IPS-20b (cell line): ENCODE data around the gene NUDCD3.

Source experiments
- H3K27ac ChIP-seq: one replicate; pipeline ENCODE4 v1.5.1; 2013; ENCODE audit warnings: low read length
- H3K27me3 ChIP-seq: 2 replicates; pipeline ENCODE4 v1.6.1; 2013; ENCODE audit warnings: mild to moderate bottlenecking, low read length, inconsistent platforms; ENCODE audit not compliant: insufficient read depth
- H3K36me3 ChIP-seq: 2 replicates; pipeline ENCODE4 v1.6.1; 2013; ENCODE audit warnings: low read depth, mild to moderate bottlenecking, inconsistent platforms, low read length, moderate library complexity; ENCODE audit not compliant: insufficient read depth
- H3K4me1 ChIP-seq: 2 replicates; pipeline ENCODE4 v1.6.1; 2013; ENCODE audit warnings: mild to moderate bottlenecking, control low read depth, inconsistent platforms, low read length, moderate library complexity; ENCODE audit not compliant: insufficient read depth
- H3K4me3 ChIP-seq: 2 replicates; pipeline ENCODE4 v1.5.1; 2013; ENCODE audit warnings: mild to moderate bottlenecking, low read length, inconsistent platforms
- H3K9ac ChIP-seq: 2 replicates; pipeline ENCODE4 v1.6.1; 2013; ENCODE audit warnings: low read depth, mild to moderate bottlenecking, inconsistent platforms, low read length, moderate library complexity
- H3K9me3 ChIP-seq: 2 replicates; pipeline ENCODE4 v1.6.1; 2013; ENCODE audit warnings: mild to moderate bottlenecking, low read depth, low read length, inconsistent platforms; ENCODE audit not compliant: insufficient read depth

NUDCD3 gene

DNA sequence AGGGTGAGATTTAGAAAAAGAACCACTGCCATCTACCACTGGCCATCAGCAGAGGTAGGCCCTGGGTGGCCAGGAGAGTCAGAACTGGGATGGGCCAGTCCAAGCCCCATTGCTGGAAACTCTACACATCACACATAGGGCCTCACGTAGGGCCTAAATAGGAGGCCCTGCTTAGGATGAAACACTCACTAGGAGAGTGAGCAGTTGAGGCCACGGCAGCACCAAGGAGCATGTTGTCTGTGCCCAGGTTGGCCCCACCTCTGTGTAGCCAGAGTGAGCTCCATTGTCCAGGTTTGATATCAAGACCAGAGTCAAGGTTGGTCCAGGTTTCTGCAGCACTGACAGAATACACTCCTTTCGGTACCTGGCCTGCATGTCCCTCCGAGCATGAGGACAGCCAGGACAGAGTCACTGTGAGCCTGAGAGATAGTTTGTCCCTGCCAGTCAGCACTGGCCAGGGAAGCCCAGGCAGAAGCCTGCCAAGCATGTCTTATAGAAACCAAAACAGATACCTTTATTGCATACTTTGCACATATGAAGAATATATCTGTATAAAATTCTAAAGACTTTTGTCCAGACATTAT lies 87.2 kb downstream of the NUDCD3 start:
- H3K9ac ChIP-seq = no peak overlapping the region
- no peak overlapping the region for H3K4me3 ChIP-seq
- H3K4me1 ChIP-seq = peaks cover 3% of the 10 kb centered on the region; the same call in 1 of the 2 replicates
- H3K9me3 ChIP-seq = no peaks in the 10 kb centered on the region
- H3K36me3 ChIP-seq = peaks cover 22% of the 10 kb centered on the region
- H3K27me3 ChIP-seq = no peaks in the 10 kb centered on the region
- H3K27ac ChIP-seq = no peak overlapping the region

DNA sequence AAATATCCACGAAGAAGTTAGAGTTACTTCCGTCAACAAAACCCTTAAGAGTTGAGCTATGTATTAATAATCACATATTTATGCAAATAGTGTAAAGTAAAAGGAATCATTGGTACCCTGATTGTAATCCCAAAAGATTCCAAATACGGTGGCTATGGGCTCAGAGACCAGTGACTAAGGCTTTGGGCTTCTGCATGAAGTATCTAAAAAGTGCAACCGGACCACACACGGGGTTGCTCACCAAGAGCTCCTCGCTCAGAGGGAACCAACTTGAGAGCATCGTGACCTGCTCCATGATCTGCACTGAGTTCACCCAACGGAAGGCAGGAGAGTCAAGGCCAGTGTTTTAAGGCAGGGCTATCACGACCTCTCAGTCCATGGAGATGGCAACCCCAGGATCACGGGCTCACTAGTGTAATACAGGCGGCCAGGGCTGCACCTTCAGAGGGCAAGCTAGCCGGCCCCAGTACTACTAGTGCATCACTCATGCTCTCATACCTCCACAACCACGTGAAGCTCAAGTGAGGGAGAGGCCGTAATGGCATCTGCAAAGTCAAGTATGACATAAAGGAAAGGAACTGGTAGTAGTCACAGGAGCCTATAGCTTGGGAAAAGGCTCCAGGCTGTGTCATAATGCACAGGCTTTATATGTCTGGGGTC lies 87.9 kb downstream of the NUDCD3 start:
- no peak overlapping the region for H3K4me3 ChIP-seq
- no peaks in the 10 kb centered on the region for H3K27me3 ChIP-seq
- no peak overlapping the region for H3K27ac ChIP-seq
- no peak overlapping the region for H3K9ac ChIP-seq
- H3K4me1 ChIP-seq = no peaks in the 10 kb centered on the region
- H3K9me3 ChIP-seq = no peaks in the 10 kb centered on the region
- H3K36me3 ChIP-seq = peaks cover 22% of the 10 kb centered on the region

DNA sequence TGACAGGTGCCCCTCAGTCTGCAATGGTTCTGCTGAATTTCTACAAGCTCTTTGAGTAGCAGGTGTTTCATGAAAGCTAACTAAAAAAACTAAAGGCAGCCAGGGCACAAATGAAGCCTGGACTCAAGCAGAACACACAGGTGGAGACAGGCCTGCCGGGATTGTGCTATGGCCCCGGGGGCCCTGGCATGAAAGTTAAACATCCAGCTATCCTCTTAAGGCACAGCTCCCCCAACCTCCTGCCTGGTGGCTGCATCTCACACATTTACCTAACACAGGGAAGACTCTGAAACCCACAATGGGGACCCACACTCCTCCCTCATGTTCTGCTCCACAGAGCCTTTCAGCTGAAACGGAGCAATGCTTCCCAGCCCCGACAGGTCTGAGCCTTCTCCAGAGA lies 88.8 kb downstream of the NUDCD3 start:
- Histone ChIP-seq H3K9me3 (no peaks in the 10 kb centered on the region), H3K4me1 (no peaks in the 10 kb centered on the region), H3K9ac (no peak overlapping the region), H3K4me3 (no peak overlapping the region), H3K36me3 (peaks cover 22% of the 10 kb centered on the region), H3K27ac (no peak overlapping the region), H3K27me3 (no peaks in the 10 kb centered on the region)

DNA sequence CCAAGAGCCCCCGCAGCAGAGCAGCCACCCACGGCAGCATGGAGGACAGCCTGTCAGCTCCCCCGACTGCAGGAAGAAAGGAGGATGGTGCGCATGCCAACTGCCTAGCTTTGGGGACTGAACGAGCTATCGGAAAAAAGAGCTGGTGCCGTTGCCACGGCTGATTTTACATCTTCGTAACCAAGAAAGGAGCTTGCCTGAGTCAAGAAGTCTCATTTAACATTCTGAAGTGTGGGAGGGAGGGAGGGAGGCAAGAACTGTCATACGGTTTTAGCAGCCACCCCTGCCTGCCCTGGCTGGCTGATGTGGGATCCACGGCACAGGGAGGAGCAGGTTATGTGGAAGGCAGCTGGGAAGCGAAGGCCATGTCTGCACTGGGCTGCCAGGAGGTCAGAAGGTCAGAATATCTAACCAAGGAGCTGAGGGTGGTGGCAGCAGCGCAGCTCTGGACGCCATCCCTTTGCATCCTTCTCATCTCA lies 90.4 kb downstream of the NUDCD3 start:
- Histone ChIP-seq H3K27me3 (no peaks in the 10 kb centered on the region), H3K9ac (no peak overlapping the region), H3K36me3 (peaks cover 22% of the 10 kb centered on the region), H3K9me3 (no peaks in the 10 kb centered on the region), H3K4me1 (no peaks in the 10 kb centered on the region), H3K4me3 (no peak overlapping the region), H3K27ac (no peak overlapping the region)

DNA sequence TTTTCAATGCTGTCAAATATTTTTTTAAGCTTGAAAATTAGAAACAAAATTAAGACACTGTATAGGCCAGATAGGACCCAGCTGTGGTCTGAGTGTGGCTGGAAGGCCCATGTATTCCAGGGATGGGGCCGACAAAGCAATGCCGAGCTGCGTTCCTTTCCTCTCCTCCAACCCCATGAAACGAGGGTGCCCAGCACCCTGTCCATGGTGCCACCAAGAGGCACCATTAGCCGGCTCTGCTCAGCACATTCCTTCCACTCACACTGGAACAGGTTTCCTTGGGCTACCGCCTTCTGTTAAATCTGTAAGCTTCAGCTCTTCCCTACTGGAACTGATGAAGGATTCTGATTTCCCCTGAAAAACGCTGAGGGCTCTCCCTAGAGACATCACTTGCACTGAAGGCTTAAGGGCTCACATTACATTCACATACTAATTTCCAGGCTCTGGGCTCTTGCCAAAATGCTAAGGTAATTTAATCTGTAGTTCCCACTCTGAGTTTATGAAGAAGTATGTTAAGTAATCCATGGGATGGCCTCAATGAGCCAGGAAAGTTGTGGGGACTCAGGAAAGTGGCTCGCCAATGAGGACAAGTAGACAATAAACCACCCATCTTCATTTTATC lies 91.4 kb downstream of the NUDCD3 start:
- H3K36me3 ChIP-seq = peaks cover 17% of the 10 kb centered on the region
- no peaks in the 10 kb centered on the region for H3K27me3 ChIP-seq
- H3K9me3 ChIP-seq = no peaks in the 10 kb centered on the region
- no peak overlapping the region for H3K9ac ChIP-seq
- no peaks in the 10 kb centered on the region for H3K4me1 ChIP-seq
- H3K27ac ChIP-seq = no peak overlapping the region
- H3K4me3 ChIP-seq = no peak overlapping the region

DNA sequence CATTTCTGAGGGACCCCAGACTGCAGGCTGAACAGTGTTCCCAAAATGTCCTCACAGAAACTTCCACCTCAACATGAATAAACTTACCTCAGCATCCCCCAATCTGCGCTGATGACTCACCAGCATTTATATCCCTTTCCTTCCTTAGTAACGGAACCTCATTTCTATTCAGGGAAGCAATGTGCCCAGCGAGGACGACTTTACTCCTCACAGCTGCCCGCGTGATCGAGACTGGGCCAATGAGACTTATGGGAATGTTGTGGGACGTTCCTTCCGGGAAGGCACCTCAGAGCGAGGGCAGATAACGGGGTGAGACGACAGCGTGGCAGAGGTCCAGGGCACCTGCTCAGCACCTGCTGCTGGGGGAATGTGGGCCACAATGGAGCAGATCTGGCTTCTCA lies 91.9 kb downstream of the NUDCD3 start:
- peaks cover 11% of the 10 kb centered on the region; the same call in 1 of the 2 replicates for H3K36me3 ChIP-seq
- no peak overlapping the region for H3K27ac ChIP-seq
- no peaks in the 10 kb centered on the region for H3K27me3 ChIP-seq
- no peak overlapping the region for H3K9ac ChIP-seq
- no peaks in the 10 kb centered on the region for H3K9me3 ChIP-seq
- no peaks in the 10 kb centered on the region for H3K4me1 ChIP-seq
- H3K4me3 ChIP-seq = no peak overlapping the region

DNA sequence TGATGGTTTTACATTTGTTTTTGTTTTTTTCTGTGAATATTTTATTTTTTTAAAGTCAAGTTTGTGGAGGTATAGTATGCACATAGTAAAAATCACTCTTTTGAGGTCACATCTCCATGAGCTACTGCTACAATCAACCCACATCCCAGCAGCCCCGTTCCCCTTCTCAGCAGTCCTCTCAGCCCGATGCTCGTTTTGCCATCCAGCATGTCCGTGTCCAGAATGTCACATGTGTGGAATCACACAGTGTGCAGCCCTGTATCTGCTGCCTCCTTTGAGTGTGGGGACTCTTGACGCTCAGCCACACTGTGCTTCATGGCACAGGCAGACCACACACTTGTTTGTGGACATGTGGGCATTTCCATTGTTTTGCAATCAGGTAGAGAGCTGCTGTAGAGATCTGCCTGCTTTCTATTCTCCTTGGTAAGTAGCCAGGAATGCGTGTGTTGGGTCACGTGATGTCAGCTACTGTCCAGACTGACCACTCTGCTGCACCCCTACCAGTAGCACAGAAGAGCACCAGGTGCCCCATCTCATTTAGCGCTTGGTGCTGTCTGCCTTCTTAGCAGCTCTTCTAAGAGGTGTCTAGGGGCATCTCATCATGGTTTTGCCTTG lies 93.4 kb downstream of the NUDCD3 start:
- Histone ChIP-seq H3K27me3 (no peaks in the 10 kb centered on the region), H3K4me3 (no peak overlapping the region), H3K27ac (no peak overlapping the region), H3K9ac (no peak overlapping the region), H3K36me3 (peaks cover 5% of the 10 kb centered on the region; the same call in 1 of the 2 replicates), H3K9me3 (no peaks in the 10 kb centered on the region), H3K4me1 (no peaks in the 10 kb centered on the region)

DNA sequence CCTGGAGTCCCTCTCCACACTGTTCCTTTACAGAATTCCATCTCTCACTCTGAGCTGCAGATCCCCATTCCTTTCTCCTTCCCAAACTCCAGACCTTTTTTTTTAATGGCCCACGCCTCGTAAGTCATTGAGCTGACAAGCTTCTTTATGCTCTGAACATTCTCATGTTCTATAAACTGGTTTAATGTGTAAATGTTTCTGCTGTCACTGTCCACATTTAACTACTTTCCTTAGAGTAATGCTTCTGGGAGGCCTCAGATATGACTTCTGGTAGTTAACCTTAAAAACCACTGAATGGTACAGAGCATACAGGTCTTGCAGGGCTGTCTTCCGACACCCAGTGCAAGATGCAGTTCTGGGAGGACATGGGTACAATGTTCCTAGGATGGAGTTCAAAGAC lies 94.0 kb downstream of the NUDCD3 start:
- Histone ChIP-seq H3K27ac (no peak overlapping the region), H3K9me3 (no peaks in the 10 kb centered on the region), H3K36me3 (peaks cover 11% of the 10 kb centered on the region; the same call in 1 of the 2 replicates), H3K27me3 (no peaks in the 10 kb centered on the region), H3K4me1 (no peaks in the 10 kb centered on the region), H3K9ac (no peak overlapping the region), H3K4me3 (no peak overlapping the region)

DNA sequence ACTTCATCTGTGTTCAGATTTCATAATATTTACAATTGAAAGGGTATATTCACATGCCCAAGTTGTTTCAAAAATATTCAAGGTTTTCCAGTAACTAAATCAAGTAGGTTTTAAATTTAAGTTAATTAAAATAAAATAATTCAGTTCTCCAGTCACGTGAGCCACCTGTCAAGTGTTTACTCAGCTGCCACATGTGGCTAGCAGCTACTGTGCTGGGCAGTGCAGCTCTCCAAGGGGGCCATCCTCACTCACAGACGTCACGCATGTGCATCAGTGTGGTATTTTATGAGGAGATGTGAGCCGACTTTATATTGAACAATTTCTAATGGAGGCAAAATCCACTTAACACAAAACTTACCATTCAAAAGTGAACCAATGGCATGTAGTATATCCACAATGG lies 95.4 kb downstream of the NUDCD3 start:
- no peaks in the 10 kb centered on the region for H3K4me1 ChIP-seq
- H3K27me3 ChIP-seq = no peaks in the 10 kb centered on the region
- no peak overlapping the region for H3K27ac ChIP-seq
- H3K36me3 ChIP-seq = peaks cover 23% of the 10 kb centered on the region; the same call in 1 of the 2 replicates
- no peaks in the 10 kb centered on the region for H3K9me3 ChIP-seq
- H3K9ac ChIP-seq = no peak overlapping the region
- H3K4me3 ChIP-seq = no peak overlapping the region

DNA sequence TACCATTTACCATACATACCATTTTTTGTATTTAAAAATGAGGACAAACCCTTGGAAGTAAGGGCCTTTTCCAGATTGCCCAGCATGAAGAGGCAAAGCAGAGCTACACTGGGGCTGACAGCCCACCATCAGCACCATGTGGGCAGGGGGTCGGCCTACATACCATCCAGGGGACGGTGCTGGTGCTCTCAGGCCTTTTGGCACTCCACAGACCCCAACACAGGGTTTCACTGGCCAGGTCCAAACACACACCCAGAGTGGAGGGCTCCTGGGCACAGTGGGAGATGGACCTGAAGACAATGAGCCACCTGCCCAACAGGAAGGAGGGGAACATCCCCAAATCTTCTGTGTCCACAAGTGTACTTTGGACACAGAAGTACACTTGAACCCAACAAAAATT lies 95.8 kb downstream of the NUDCD3 start:
- H3K9me3 ChIP-seq = no peaks in the 10 kb centered on the region
- H3K36me3 ChIP-seq = peaks cover 26% of the 10 kb centered on the region; the same call in 1 of the 2 replicates
- H3K4me3 ChIP-seq = no peak overlapping the region
- H3K9ac ChIP-seq = no peak overlapping the region
- H3K27me3 ChIP-seq = no peaks in the 10 kb centered on the region
- H3K4me1 ChIP-seq = no peaks in the 10 kb centered on the region
- no peak overlapping the region for H3K27ac ChIP-seq

DNA sequence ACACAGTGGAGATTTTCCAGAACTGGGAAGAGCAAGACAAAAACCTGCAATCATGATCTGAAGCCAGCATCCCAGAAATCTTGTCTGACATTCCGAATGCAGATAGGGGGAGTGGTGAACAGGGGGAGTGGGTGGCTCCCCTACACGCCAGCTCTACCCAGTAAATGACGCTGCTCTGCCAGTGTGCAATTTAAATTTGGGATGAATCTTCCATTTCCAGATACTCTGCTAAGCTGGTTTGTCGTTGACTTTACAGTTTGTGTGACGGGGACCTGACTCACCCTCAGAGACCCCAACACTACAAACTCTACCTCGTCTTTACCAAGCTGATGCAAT lies 96.4 kb downstream of the NUDCD3 start:
- H3K9ac ChIP-seq = no peak overlapping the region
- H3K27me3 ChIP-seq = no peaks in the 10 kb centered on the region
- no peak overlapping the region for H3K4me3 ChIP-seq
- no peak overlapping the region for H3K27ac ChIP-seq
- H3K4me1 ChIP-seq = no peaks in the 10 kb centered on the region
- no peaks in the 10 kb centered on the region for H3K9me3 ChIP-seq
- H3K36me3 ChIP-seq = peaks cover 30% of the 10 kb centered on the region
